Measurements from ENCODE around the gene ELL2.
"Not testable (repeated sequence)": the region's sequence is repeated elsewhere in the genome, so short reads cannot be mapped to it uniquely, and the experiment has no call there.

The ELL2 gene

DNA sequence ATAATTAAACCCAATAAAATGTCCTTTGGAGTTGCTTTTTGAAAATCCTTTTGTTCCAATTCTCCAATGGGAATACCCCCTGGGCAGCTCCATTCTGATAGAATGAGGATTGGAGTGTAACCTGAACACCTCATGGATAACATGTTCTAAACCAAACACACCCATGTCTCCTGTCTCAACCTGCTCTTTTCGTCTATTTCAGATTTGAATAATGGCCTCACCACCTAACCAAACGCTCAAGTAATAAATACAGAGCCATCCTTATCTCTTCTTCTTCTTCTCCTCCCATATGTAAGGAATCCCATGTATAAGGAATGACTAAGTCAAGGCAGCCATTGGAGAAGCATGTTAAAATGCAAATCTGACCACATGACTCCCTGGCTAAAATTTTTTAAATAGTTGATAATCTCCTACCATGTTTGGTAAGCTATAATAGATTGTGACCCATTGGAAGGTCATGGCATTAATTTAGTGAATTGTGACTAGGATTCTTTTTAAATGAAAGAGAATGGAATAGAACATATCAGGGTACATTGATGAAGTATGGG, 26.0 kb downstream of the ELL2 start:
- H3K4me3 Mint-ChIP-seq: no peak overlapping the region
- H3K27me3 Mint-ChIP-seq: no peaks in the 10 kb centered on the region
- peaks cover 24% of the 10 kb centered on the region for H3K4me1 Mint-ChIP-seq (ENCODE audit: low read depth)
- H3K36me3 Mint-ChIP-seq (ENCODE audit: low read depth): peaks cover 45% of the 10 kb centered on the region
- no peak overlapping the region for H3K27ac Mint-ChIP-seq
- no peaks in the 10 kb centered on the region for H3K9me3 Mint-ChIP-seq

DNA sequence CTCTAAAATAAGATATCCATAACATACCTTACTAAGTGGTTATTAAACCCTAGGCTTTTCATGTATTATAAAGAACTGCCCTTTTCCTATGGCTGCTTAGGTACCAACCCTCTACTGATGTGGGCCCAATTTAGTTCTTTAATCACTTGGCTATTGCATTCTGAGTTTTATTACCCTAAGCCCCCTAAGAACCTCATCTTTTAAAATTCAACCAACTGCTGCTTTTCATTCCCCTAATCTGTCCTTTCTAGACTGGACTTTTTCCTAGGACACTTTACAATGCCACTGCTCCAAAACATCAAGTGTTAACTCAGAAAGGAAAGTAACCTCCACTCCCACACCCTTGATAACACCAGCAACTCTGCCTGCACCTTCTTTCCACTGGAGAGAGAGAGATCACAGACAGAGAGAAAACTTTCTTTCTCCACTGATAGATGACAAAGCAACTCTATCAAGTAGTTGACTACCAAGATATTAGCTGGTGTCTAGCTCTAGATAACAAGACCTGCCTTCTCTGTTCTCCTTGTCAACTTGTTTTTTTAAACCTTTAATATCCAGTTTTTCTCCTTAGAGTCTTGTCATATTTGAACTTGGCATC, 27.3 kb downstream of the ELL2 start:
- Mint-ChIP-seq H3K27ac (peak overlapping the region; percentile 12), H3K4me3 (no peak overlapping the region), H3K4me1 (ENCODE audit: low read depth) (peaks cover 28% of the 10 kb centered on the region), H3K27me3 (no peaks in the 10 kb centered on the region), H3K9me3 (no peaks in the 10 kb centered on the region), H3K36me3 (ENCODE audit: low read depth) (peaks cover 38% of the 10 kb centered on the region)

DNA sequence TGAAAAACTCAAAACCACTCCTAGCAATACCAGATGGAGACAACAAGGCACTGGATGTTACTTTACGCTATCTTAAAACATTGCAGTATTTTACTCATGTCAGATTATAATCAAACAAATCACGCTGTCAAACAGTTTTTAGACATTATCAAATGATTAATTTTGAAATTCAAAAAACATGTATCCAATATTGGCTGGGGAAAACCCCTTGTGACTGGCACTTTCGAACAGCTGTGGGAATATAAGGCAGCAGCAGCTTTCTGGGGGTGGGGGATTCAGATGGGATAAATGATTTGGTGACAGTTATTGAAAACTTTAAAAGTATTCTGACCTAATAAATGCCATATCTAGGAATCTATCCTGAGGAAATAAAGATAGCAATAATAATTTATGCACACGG, 28.7 kb downstream of the ELL2 start:
- Mint-ChIP-seq H3K4me3 (no peak overlapping the region), H3K36me3 (ENCODE audit: low read depth) (peaks cover 37% of the 10 kb centered on the region), H3K4me1 (ENCODE audit: low read depth) (peaks cover 41% of the 10 kb centered on the region), H3K27ac (no peak overlapping the region), H3K9me3 (no peaks in the 10 kb centered on the region), H3K27me3 (no peaks in the 10 kb centered on the region)

DNA sequence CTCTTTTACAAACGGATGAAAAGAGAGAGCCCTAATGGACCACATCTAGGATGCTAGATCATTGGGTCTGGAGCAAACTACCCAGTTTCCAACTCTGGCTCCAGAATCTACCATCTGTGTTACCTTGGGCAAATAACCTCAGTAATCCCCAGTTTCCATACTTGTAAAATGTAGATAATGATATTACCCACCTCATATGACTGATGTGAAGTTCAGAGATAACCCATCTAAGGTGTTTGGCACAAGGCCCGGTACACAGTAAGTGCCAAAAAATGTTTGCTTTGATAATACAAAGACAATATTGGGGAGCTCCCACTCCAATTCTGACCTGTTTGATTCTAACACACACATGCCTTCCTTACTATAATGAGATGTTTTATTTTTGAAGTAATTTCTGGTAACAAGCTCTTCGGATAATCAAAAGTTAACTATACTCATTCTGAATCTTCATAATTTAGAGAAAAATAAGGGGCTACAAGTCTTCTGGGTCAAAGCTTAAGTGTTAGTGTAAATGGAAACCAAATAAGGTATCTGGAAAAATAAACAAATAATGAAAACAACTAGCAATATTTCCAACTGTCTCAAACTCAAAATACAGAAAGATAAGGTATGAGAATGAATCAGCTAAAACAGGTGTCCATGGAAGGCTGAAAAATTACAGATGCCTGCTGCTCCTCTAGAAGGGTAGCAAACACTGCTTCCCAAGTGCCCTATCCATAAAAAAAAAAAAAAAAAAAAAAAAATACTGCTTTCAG, 30.4 kb downstream of the ELL2 start:
- H3K27ac Mint-ChIP-seq: no peak overlapping the region
- H3K27me3 Mint-ChIP-seq: no peaks in the 10 kb centered on the region
- no peak overlapping the region for H3K4me3 Mint-ChIP-seq
- H3K4me1 Mint-ChIP-seq (ENCODE audit: low read depth): peaks cover 44% of the 10 kb centered on the region
- no peaks in the 10 kb centered on the region for H3K9me3 Mint-ChIP-seq
- H3K36me3 Mint-ChIP-seq (ENCODE audit: low read depth): peaks cover 26% of the 10 kb centered on the region

DNA sequence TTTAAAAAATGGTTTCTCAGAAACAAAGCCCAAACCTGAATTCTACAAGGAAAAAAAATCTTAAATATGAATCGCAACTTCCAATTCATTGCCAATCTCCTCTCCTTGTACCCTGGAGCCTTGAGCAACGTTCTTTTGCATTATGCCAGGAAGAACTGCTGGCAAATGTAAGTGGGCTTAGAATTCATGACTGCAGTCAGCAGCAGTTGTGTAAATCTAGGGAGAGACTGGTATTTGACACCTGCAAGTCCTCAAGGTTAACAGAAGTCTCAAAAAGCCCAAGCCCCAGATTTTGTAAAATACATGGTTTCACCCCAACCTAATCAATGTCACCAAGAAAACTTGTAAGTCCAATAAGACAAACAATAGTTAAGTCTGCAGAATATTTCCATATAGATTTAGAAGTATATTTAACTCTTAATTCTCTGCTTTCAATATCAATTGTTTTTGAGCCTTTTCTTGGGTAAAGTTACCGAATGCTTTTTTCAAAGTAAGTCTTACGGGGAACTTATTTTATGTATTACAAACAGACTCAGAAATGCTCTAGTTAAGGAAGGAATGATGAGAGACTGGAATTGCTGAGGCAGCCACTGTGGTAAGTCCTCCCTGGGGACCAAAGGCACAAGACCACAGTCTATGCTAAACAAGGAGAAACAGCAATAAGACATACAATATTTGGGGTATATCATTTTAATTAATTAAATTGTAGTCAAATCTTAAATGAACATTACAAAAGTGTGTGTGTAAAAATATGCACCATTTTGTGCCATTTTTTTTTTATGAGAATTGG, 31.3 kb downstream of the ELL2 start:
- no peak overlapping the region for H3K27ac Mint-ChIP-seq
- no peak overlapping the region for H3K4me3 Mint-ChIP-seq
- H3K4me1 Mint-ChIP-seq (ENCODE audit: low read depth): peaks cover 51% of the 10 kb centered on the region
- no peaks in the 10 kb centered on the region for H3K9me3 Mint-ChIP-seq
- H3K27me3 Mint-ChIP-seq: no peaks in the 10 kb centered on the region
- H3K36me3 Mint-ChIP-seq (ENCODE audit: low read depth): peaks cover 24% of the 10 kb centered on the region

DNA sequence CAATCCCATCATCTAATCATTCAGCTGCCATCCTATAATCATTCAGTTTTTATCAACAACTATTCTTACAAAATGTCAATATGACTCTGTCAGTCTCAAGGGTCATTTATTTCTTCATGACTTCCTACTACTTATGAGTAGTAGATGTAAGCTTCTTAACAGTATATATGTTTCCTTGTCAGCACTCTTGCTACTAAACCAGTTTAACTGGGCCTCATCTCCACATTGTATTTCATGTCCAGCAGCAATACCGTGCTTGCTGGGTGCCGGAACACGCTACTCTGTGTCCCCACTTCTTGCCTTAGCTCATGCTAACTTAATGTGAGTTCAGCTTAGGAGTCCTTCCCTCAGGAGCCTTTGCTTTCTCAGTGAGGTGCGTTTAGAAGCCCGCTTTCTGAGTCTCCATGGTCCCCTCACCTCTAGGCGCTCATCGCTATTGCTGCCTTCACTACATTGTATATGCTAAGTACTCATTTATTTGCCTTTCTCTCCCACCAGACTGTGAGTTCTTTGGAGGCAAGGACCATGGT, 32.9 kb downstream of the ELL2 start:
- Mint-ChIP-seq H3K36me3 (ENCODE audit: low read depth) (peaks cover 29% of the 10 kb centered on the region), H3K27ac (peak overlapping the region; percentile 81), H3K4me1 (ENCODE audit: low read depth) (peaks cover 52% of the 10 kb centered on the region), H3K9me3 (no peaks in the 10 kb centered on the region), H3K27me3 (no peaks in the 10 kb centered on the region), H3K4me3 (peak overlapping the region; percentile 40)

DNA sequence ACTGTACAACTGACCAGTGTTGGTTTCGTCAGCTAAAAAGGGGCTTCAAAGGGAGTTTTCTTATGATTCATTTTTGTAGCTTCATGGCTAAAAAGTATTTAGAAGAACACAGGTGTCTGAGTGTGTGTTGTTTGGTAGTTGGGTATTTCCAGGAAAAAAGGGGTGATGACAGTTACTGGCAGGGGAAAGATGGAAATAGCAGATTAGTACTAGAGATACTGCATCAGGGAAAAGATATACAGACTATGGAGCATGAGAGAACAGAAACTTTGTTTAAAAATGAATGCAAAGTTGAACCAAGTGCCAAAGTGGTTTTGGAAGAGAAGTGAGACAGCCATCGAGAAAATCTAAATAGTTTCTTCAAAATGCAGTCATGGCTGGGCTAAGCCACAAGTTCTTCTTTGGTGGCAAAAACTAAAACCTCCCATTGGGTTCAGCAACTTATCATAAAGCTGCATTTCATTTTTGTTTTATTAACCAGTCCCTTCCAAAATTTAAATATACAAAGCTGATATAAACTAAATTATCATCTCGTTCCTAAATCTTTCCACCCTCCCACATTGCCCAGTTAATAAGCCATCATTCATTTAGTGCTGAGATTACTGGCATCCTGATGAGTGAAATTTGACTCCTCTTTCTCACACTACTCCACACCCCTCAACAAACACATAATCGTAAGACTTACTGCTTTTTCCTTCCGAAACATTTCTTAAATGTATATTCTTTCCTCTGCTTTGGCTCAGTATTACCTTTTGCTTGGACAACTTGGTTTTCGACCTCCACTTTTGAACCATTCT, 33.5 kb downstream of the ELL2 start:
- no peaks in the 10 kb centered on the region for H3K9me3 Mint-ChIP-seq
- no peaks in the 10 kb centered on the region for H3K27me3 Mint-ChIP-seq
- H3K36me3 Mint-ChIP-seq (ENCODE audit: low read depth): peaks cover 31% of the 10 kb centered on the region
- H3K4me1 Mint-ChIP-seq (ENCODE audit: low read depth): peaks cover 49% of the 10 kb centered on the region
- peak overlapping the region; percentile 40 for H3K4me3 Mint-ChIP-seq
- peak overlapping the region; percentile 81 for H3K27ac Mint-ChIP-seq

DNA sequence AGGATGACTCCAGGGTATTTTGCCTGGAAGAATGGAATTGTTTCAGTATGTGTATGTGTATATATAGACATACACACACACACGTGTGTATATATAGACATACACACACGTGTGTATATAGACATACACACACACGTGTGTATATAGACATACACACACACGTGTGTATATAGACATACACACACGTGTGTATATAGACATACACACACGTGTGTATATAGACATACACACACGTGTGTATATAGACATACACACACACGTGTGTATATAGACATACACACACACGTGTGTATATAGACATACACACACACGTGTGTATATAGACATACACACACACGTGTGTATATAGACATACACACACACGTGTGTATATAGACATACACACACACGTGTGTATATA, 34.4 kb downstream of the ELL2 start:
- Mint-ChIP-seq H3K4me1 (ENCODE audit: low read depth) (peaks cover 44% of the 10 kb centered on the region), H3K36me3 (ENCODE audit: low read depth) (peaks cover 37% of the 10 kb centered on the region)
- not testable (repeated sequence) for H3K27ac Mint-ChIP-seq, H3K4me3 Mint-ChIP-seq, H3K27me3 Mint-ChIP-seq, H3K9me3 Mint-ChIP-seq

DNA sequence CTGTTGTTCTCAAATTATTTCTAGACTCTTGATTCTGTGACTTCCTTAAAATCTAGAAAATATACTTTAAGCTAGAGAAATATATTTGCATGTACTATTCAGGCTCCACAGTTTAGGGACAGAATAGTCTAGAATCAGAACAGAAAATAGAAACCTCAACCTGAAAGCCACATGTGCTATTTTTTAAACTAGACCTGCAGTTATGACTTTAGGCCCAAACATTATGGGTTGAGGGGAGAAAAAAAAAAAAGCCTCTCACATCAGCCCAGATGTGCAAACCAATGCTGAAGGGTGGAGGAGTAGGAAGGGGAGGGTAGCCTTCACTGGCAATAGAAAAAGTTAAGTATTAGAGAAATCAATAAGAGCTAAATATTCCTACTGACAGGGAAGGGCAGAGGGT, 35.7 kb downstream of the ELL2 start:
- peak overlapping the region; percentile 52 for H3K27ac Mint-ChIP-seq
- no peaks in the 10 kb centered on the region for H3K9me3 Mint-ChIP-seq
- H3K36me3 Mint-ChIP-seq (ENCODE audit: low read depth): peaks cover 32% of the 10 kb centered on the region
- H3K4me3 Mint-ChIP-seq: no peak overlapping the region
- H3K4me1 Mint-ChIP-seq (ENCODE audit: low read depth): peaks cover 44% of the 10 kb centered on the region
- H3K27me3 Mint-ChIP-seq: no peaks in the 10 kb centered on the region

DNA sequence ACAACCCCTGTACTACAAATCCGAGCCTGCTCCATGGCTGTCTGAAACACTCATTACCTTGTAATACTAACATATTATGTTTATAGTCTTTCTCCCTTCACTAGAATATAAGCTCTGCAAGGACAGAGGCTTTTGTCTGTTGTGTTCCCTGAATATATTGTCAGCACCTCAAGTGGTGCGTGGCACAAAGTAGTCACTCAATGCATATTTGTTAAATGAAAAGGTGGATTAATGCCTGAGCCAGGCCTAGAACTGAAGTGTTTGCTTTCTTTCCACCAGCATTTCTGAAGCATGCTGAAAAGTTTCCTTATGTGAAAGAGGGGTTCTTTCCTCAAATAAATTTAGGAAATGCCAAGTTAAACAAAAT, 36.3 kb downstream of the ELL2 start:
- peaks cover 32% of the 10 kb centered on the region for H3K36me3 Mint-ChIP-seq (ENCODE audit: low read depth)
- H3K27me3 Mint-ChIP-seq: no peaks in the 10 kb centered on the region
- H3K4me3 Mint-ChIP-seq: no peak overlapping the region
- H3K9me3 Mint-ChIP-seq: no peaks in the 10 kb centered on the region
- no peak overlapping the region for H3K27ac Mint-ChIP-seq
- H3K4me1 Mint-ChIP-seq (ENCODE audit: low read depth): peaks cover 44% of the 10 kb centered on the region

DNA sequence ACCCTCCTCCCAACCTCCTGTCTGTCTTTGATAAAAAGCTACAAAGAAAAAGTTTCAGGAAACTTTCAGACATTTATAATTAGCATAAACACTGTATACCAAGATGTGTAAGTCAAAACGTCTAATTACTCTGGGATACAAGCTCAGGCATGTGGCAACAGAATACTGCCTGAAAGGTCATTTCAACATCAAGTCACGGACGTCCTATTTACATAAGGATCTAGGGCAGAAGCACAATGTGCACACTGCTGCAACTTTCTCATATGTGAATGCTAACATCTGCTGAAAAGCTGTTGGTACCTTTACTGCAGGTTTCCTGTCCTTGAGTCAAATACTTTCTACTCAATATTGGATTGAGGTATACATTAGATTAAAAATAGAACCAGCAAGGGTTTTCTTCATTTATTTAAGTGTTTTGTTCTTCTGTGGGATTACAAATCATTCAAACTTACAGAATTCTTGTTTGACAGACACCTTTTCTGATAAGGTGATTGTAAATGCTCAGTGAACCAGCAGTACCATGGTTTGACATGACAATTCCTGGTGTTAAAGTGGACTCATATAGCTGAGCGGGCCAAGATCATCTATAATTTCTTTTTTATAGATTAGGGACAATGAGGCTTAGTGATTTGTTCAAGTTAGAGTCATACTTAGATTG, 36.8 kb downstream of the ELL2 start:
- H3K9me3 Mint-ChIP-seq: no peaks in the 10 kb centered on the region
- peaks cover 31% of the 10 kb centered on the region for H3K36me3 Mint-ChIP-seq (ENCODE audit: low read depth)
- H3K27ac Mint-ChIP-seq: no peak overlapping the region
- no peaks in the 10 kb centered on the region for H3K27me3 Mint-ChIP-seq
- H3K4me1 Mint-ChIP-seq (ENCODE audit: low read depth): peaks cover 44% of the 10 kb centered on the region
- no peak overlapping the region for H3K4me3 Mint-ChIP-seq

DNA sequence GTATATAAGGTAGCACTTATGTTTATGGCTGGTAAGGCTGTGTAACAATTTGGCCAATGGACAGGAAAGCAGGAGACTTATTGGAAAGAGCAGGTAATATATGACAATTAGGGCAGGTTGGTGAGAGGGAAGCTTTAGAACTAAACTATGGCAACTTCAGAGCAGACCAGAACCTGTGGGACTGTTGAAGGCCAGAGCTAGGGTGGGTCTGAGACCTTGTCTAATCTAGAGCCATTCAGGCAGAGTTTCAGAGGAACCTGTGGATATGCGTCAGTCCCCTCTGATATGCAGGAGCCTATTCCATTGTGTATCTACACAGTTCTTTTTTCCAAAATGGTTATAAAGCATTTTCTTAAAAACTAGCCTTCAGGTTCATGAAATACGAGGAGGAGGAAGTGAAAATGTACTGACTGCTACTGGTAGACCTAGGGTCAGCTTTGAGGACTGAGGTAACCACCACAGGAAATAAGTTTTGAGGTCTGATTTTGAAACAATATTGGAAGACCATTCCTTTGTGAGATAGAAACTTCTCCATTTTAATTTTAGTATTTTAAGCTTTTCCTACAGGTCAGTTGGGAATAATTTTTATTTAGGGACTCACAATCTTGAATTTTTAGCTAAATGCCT, 37.6 kb downstream of the ELL2 start:
- no peaks in the 10 kb centered on the region for H3K9me3 Mint-ChIP-seq
- no peaks in the 10 kb centered on the region for H3K27me3 Mint-ChIP-seq
- H3K4me3 Mint-ChIP-seq: no peak overlapping the region
- H3K27ac Mint-ChIP-seq: no peak overlapping the region
- peaks cover 31% of the 10 kb centered on the region for H3K36me3 Mint-ChIP-seq (ENCODE audit: low read depth)
- peaks cover 37% of the 10 kb centered on the region for H3K4me1 Mint-ChIP-seq (ENCODE audit: low read depth)

DNA sequence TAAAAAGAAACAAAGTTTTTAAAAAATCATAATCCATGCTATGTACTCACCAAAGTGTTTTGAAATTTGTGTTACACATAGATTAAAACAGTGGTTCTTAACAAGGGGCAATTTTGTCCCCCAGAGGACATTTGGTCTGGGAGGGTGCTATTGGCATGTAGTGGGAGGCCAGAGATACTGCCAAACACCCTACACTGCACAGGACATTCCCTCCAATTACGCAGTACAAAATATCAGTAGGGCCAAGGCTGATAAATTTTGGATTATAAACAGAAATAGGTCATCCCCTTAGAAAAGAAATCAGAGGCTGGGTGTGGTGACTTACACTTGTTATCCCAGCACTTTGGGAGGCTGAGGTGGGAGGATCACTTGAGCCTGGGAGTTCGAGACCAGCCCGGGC, 38.9 kb downstream of the ELL2 start:
- Mint-ChIP-seq H3K4me1 (ENCODE audit: low read depth) (peaks cover 25% of the 10 kb centered on the region), H3K36me3 (ENCODE audit: low read depth) (peaks cover 23% of the 10 kb centered on the region), H3K4me3 (no peak overlapping the region), H3K9me3 (no peaks in the 10 kb centered on the region), H3K27ac (no peak overlapping the region), H3K27me3 (no peaks in the 10 kb centered on the region)

DNA sequence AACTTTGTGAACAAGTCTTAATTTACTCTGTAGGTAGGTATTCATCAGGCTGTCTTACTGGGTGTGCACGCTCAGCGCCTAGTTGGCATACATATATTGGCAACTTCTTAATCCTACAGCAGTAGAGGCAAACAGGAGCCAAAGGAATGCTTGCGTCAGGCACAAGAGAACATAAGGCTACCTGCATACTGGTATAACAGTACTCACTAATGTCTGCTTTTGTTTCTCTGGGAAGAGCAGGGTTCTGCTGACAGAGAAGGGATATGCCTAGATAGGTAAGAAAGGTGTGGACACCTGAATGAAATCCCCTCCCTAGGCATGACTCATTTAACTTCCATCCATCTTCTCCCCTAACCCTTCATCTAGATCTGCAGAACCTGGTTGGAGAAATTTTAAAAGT, 40.1 kb downstream of the ELL2 start:
- Mint-ChIP-seq H3K4me1 (ENCODE audit: low read depth) (peaks cover 30% of the 10 kb centered on the region), H3K27ac (no peak overlapping the region), H3K36me3 (ENCODE audit: low read depth) (peaks cover 32% of the 10 kb centered on the region)

More for the DNA sequence above, 40.1 kb downstream of the ELL2 start:
- no peaks in the 10 kb centered on the region for H3K27me3 Mint-ChIP-seq
- no peak overlapping the region for H3K4me3 Mint-ChIP-seq
- no peaks in the 10 kb centered on the region for H3K9me3 Mint-ChIP-seq

Measured in stimulated activated naive CD8-positive, alpha-beta T cell treated with anti-CD3 and anti-CD28 coated beads, Interleukin-15, Interleukin-2, amounts not matched to agents 100 ng/mL and 50 ng/mL, for 24 hours (primary cell).